Thyroid gland (tissue), 4 donors: ENCODE measurements around the gene SPTBN4. TPM values are rescaled to one million over a fixed set of nuclear protein-coding genes. Genes with fewer than 3 reads are reported as not detected.
"Not testable (repeated sequence)": the region's sequence is repeated elsewhere in the genome, so short reads cannot be mapped to it uniquely, and the experiment has no call there.

Experiments
- DNase-seq, 2 donors: peaks; one replicate each; pipeline ENCODE4 v3.0.0-alpha.2; 2019
- H3K27ac ChIP-seq, 3 donors: fragments of 200-600 bp; sonication (generic); 1 replicate in 2 of 3; 2 replicates in 1 of 3; pipeline ENCODE4 v1.5.1; 2016 to 2019; ENCODE audit warnings: mild to moderate bottlenecking in 1 of 3, moderate library complexity in 1 of 3
- H3K27me3 ChIP-seq: fragments of 200-600 bp; sonication (generic); one replicate; pipeline ENCODE4 v1.5.1; 2019
- H3K36me3 ChIP-seq, 2 donors: fragments of 200-600 bp; sonication (generic); one replicate each; pipeline ENCODE4 v1.5.1; 2016 to 2019
- H3K4me1 ChIP-seq, 2 donors: fragments of 200-600 bp; sonication (generic); one replicate each; pipeline ENCODE4 v1.5.1; 2017 to 2019
- H3K4me3 ChIP-seq, 3 donors: fragments of 200-600 bp; sonication (generic); replicated peaks in 1 of 3; 1 replicate in 2 of 3; 2 replicates in 1 of 3; pipeline ENCODE4 v1.5.1; 2016; ENCODE audit warnings: mild to moderate bottlenecking in 1 of 3
- H3K9me3 ChIP-seq: fragments of 200-600 bp; sonication (generic); one replicate; pipeline ENCODE4 v1.5.1; 2017
- CTCF ChIP-seq, 6 experiments: fragments of 200-600 bp in 3 of 6; fragments of 450-650 bp in 3 of 6; sonication (generic) in 3 of 6; IDR thresholded peaks; one replicate each; pipeline ENCODE4 v1.5.1; 2016 to 2019; ENCODE audit warnings: antibody characterized with exemption in 6 of 6, mild to moderate bottlenecking in 2 of 6, inconsistent platforms in 1 of 6, moderate library complexity in 1 of 6
- POLR2A ChIP-seq, 2 donors: fragments of 450-650 bp; IDR thresholded peaks; one replicate each; pipeline ENCODE4 v1.6.1; 2017; ENCODE audit warnings: antibody characterized with exemption in 2 of 2, mild to moderate bottlenecking in 2 of 2, moderate library complexity in 1 of 2
- WGBS, 2 donors: methylation state at CpG; one replicate each; pipeline ENCODE4 v1.1.5; 2017; 5-methylcytosine and 5-hydroxymethylcytosine counted together
- intact Hi-C: fragments of 100-400 bp; cut with DNase I; formaldehyde crosslinking; loops from one replicate; pipeline ENCODE4 v1.15.1; 2023
- total RNA-seq, 4 donors: library from RNA; depleted of rRNA; stranded (reverse); fragments of >200 nt; gene quantifications; one replicate each; pipeline ENCODE4 v1.2.3, GENCODE V29; 2016

Gene SPTBN4
- total RNA-seq, 4 donors from 2014 or later = 0.67 to 2.7 (median 1.0) TPM

GRCh38 chr19:40519352-40520322 is 52.8 kb downstream of the SPTBN4 start:
- H3K27ac ChIP-seq = no peak overlapping the region
- TF ChIP-seq CTCF (IDR thresholded peaks at IDR 0.05) (no peak), POLR2A (IDR thresholded peaks at IDR 0.05) (no peak)
- H3K4me1 ChIP-seq = no peaks in the 10 kb centered on the region
- H3K9me3 ChIP-seq = no peaks in the 10 kb centered on the region
- H3K27me3 ChIP-seq = no peaks in the 10 kb centered on the region
- DNase-seq = no peak
- intact Hi-C loops = loop anchor here (10.0 kb wide), 1 partner anchor 55 kb away; the partner anchor contains the start of genes BLVRB and SPTBN4
- H3K36me3 ChIP-seq = no peaks in the 10 kb centered on the region
- WGBS, 2 donors = 28 to 38% methylated on average over 20 to 34 of the region's 91 CpGs
- no peak overlapping the region for H3K4me3 ChIP-seq

- Histone ChIP-seq H3K9me3 (no peaks in the 10 kb centered on the region), H3K36me3 (no peaks in the 10 kb centered on the region), H3K27me3 (no peaks in the 10 kb centered on the region), H3K27ac (no peak overlapping the region), H3K4me1 (no peaks in the 10 kb centered on the region), H3K4me3 (no peak overlapping the region)
- no peak for DNase-seq
- intact Hi-C loops = loop anchor here (10.0 kb wide), 1 partner anchor 56 kb away; the partner anchor contains the start of genes BLVRB and SPTBN4
- WGBS, 2 donors = 73 to 84% methylated on average over 6 to 8 of the region's 8 CpGs
- TF ChIP-seq POLR2A (IDR thresholded peaks at IDR 0.05) = no peak
- TF ChIP-seq CTCF (IDR thresholded peaks at IDR 0.05) = peak in 2 of 6 experiments; percentile 11 to 15
These were observed 54.5 kb downstream of the SPTBN4 start for GRCh38 chr19:40521276-40521675.

DNA sequence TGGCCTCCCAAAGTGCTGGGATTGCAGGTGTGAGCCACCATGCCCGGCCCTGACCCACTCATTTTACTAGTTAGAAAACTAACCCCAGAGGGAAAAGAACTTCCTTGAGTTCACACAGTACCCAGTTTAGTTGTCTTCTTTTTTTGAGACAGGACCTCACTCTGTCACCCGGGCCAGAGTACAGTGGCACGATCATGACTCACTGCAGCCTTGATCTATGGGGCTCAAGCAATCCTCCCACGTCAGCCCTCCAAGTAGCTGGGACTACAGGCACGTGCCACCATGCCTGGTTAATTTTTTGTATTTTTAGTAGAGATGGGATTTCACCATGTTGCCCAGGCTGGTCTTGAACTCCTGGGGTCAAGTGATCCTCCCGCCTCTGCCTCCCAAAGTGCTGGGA is 55.1 kb downstream of the SPTBN4 start:
- not testable (repeated sequence) for H3K4me1 ChIP-seq, H3K9me3 ChIP-seq, H3K4me3 ChIP-seq, H3K27me3 ChIP-seq, H3K27ac ChIP-seq, H3K36me3 ChIP-seq, DNase-seq
- intact Hi-C loops = loop anchor here (10.0 kb wide), 1 partner anchor 57 kb away; the partner anchor contains the start of genes BLVRB and SPTBN4
- WGBS, 2 donors = 86 to 93% methylated on average over 6 of the region's 6 CpGs

DNA sequence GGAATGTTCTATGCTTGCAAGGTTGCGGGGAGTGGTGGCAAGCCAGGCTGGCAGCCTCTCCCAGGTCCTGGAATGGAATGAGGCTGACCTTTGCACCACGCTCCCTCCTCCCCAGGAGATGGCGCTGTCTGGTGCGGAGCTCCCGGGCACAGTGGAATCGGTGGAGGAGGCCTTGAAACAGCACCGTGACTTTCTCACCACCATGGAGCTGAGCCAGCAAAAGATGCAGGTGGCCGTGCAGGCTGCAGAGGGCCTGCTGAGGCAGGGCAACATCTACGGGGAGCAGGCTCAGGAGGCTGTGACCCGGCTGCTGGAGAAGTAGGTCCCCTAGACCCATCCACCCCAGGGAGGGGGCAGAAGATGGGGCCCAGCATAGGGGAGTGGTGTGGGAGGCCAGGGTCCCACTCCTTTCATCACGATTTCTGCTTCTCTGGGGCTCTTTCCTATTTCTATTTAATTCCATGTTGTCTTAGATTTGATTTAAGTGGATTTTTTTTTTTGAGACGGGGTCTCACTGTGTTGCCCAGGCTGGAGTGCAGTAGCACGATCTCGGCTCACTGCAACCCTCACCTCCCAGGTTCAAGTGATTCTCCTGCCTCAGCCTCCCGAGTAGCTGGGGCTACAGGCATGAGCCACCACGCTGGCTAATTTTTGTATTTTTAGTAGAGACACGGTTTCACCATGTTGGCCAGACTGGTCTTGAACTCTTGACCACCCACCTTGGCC is 56.7 kb downstream of the SPTBN4 start:
- intact Hi-C loops = loop anchor here (10.0 kb wide), 1 partner anchor 59 kb away; the partner anchor contains the start of genes BLVRB and SPTBN4
- peak; percentile 68 to 71 for DNase-seq
- H3K9me3 ChIP-seq = no peaks in the 10 kb centered on the region
- H3K27ac ChIP-seq = no peak overlapping the region
- TF ChIP-seq POLR2A (IDR thresholded peaks at IDR 0.05) (no peak), CTCF (IDR thresholded peaks at IDR 0.05) (peak in 4 of 6 experiments; percentile 38 to 53 (median 44))
- WGBS, 2 donors = 46 to 53% methylated on average over 14 to 16 of the region's 17 CpGs
- no peaks in the 10 kb centered on the region for H3K27me3 ChIP-seq
- H3K36me3 ChIP-seq = no peaks in the 10 kb centered on the region
- H3K4me1 ChIP-seq = no peaks in the 10 kb centered on the region
- no peak overlapping the region for H3K4me3 ChIP-seq

DNA sequence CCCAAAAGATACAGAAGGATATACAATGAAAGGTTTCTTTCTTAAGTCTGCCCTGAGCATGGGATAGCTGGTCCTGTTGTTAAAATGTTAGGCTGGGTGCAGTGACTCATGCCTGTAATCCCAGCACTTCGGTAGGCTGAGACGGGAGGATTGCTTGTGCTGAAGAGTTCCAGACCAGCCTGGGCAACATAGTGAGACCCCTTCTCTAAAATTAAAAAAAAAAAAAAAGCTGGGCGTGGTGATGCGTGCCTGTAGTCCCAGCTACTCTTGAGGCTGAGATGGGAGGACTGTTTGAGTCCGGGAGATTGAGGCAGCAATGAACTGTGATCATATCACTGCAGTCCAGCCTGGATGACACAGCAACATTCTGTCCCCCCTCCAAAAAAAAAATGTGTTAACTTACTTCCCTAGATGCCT is 57.3 kb downstream of the SPTBN4 start:
- H3K4me1 ChIP-seq = no peaks in the 10 kb centered on the region
- no peaks in the 10 kb centered on the region for H3K27me3 ChIP-seq
- H3K36me3 ChIP-seq = no peaks in the 10 kb centered on the region
- H3K9me3 ChIP-seq = no peaks in the 10 kb centered on the region
- whole genome bisulfite sequencing, 2 donors = 74 to 87% methylated on average over 5 of the region's 5 CpGs
- no peak overlapping the region for H3K27ac ChIP-seq
- no peak for TF ChIP-seq POLR2A (IDR thresholded peaks at IDR 0.05)
- no peak for DNase-seq
- no peak overlapping the region for H3K4me3 ChIP-seq
- intact Hi-C loops = loop anchor here (10.0 kb wide), 1 partner anchor 59 kb away; the partner anchor contains the start of genes BLVRB and SPTBN4
